Tibial artery (tissue), 4 donors: ENCODE results near the gene TIGAR.

Experiments
- DNase-seq, 2 donors: peaks; one replicate each; pipeline ENCODE4 v3.0.0-alpha.2; 2019
- H3K27ac ChIP-seq, 2 donors: fragments of 200-600 bp; sonication (generic) in 1 of 2; 1 replicate in 1 of 2; 2 replicates in 1 of 2; pipeline ENCODE4 v1.5.1; 2018 to 2019; ENCODE audit warnings: mild to moderate bottlenecking in 1 of 2
- H3K27me3 ChIP-seq, 2 donors: fragments of 200-600 bp; sonication (generic) in 1 of 2; one replicate each; pipeline versions ENCODE4 v1.5.1 to v1.6.0; 2016 to 2019
- H3K36me3 ChIP-seq, 3 donors: fragments of 200-600 bp; sonication (generic) in 2 of 3; one replicate each; pipeline ENCODE4 v1.5.1; 2016 to 2019; ENCODE audit warnings: mild to moderate bottlenecking in 2 of 3
- H3K4me1 ChIP-seq, 4 donors: fragments of 200-600 bp; sonication (generic) in 2 of 4; 1 replicate in 3 of 4; 2 replicates in 1 of 4; pipeline ENCODE4 v1.5.1; 2016 to 2019
- H3K4me3 ChIP-seq, 2 donors: fragments of 200-600 bp; sonication (generic) in 1 of 2; 1 replicate in 1 of 2; 2 replicates in 1 of 2; pipeline ENCODE4 v1.5.1; 2018 to 2019; ENCODE audit warnings: mild to moderate bottlenecking in 2 of 2
- H3K9me3 ChIP-seq, 3 donors: fragments of 200-600 bp; sonication (generic) in 1 of 3; one replicate each; pipeline ENCODE4 v1.5.1; 2016 to 2019
- intact Hi-C: fragments of 100-400 bp; cut with DNase I; formaldehyde crosslinking; loops from one replicate; pipeline ENCODE4 v1.15.0; 2023; ENCODE audit warnings: low total_unique reads
- TF ChIP-seq, protein P1 (sequence below), 2 experiments: fragments of 200-600 bp in 1 of 2; fragments of 450-650 bp in 1 of 2; IDR thresholded peaks; one replicate each; pipeline ENCODE4 v1.5.1; 2017 to 2019; ENCODE audit warnings: antibody characterized with exemption in 2 of 2, mild to moderate bottlenecking in 1 of 2, moderate library complexity in 1 of 2

TIGAR gene

DNA sequence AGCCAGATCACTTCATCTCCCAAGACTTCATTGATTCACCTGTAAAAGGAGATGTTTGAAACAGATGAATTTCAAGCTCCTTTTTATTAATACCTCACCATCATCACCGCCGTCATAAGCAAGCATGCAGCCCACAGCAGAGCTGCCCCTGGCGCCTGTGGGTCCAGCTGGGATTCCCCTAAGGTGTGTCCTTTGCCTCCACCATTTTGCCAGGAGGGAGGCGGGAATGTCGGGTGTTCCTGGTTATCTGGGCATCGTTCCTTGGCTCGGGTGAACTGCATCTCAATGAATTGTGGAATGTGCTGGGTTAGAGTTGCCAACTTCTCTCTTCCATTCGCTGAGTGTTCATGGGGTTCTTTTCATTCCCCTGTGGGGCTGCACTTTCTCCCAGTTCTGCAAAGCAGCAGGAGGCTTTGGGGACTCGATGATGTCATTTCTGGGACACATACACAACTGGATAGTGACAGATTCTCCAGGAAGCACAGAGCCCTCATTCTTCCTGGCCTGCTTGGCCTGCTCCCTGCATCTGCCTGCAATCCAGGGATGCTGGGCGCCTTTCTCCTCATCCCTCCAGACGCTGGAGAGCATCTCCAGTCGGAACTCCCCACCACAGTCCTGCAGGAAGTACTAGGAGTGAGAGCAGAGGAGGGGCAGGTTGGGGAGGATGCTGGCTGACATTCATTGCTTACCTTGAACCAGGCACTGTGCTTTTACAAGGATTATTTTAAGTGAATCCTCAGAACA, 37.3 kb upstream of the TIGAR start:
- Histone ChIP-seq H3K9me3 (no peaks in the 10 kb centered on the region), H3K27ac (no peak overlapping the region), H3K36me3 (peaks cover 43 to 84% (median 75%) of the 10 kb centered on the region in 3 donors), H3K4me3 (no peak overlapping the region), H3K4me1 (peaks cover 0 to 60% (median 24%) of the 10 kb centered on the region in 4 donors), H3K27me3 (no peaks in the 10 kb centered on the region)
- intact Hi-C loops = loop anchor here (5.0 kb wide), 1 partner anchor 281 kb away; no protein-coding TSS in a partner anchor
- no peak for DNase-seq
- TF ChIP-seq, protein P1, sequence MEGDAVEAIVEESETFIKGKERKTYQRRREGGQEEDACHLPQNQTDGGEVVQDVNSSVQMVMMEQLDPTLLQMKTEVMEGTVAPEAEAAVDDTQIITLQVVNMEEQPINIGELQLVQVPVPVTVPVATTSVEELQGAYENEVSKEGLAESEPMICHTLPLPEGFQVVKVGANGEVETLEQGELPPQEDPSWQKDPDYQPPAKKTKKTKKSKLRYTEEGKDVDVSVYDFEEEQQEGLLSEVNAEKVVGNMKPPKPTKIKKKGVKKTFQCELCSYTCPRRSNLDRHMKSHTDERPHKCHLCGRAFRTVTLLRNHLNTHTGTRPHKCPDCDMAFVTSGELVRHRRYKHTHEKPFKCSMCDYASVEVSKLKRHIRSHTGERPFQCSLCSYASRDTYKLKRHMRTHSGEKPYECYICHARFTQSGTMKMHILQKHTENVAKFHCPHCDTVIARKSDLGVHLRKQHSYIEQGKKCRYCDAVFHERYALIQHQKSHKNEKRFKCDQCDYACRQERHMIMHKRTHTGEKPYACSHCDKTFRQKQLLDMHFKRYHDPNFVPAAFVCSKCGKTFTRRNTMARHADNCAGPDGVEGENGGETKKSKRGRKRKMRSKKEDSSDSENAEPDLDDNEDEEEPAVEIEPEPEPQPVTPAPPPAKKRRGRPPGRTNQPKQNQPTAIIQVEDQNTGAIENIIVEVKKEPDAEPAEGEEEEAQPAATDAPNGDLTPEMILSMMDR (IDR thresholded peaks at IDR 0.05) = no peak

DNA sequence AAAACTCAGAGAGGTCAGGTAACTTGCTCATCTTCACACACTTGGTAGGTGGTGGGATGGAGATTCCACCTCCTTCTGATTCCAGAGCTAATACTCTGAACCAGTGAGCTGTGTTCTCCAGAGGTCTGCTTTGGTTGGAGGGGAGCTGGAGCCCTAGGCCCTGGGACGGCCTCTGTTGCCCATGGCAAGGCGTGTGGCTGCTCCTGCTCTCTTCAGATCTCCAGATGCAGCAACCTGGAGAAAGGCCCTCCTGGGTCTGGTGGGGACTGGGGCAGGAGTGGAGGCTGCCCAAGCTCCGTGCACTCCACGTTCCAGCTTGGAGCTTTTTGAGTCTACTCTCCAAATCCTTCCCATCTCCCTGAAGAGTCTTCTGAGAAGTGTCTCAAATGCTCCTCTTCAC, 36.7 kb upstream of the TIGAR start:
- no peak for DNase-seq
- TF ChIP-seq, protein P1 (IDR thresholded peaks at IDR 0.05) = no peak
- Histone ChIP-seq H3K9me3 (no peaks in the 10 kb centered on the region), H3K27ac (no peak overlapping the region), H3K4me3 (no peak overlapping the region), H3K36me3 (peaks cover 43 to 84% (median 78%) of the 10 kb centered on the region in 3 donors), H3K4me1 (peaks cover 0 to 55% (median 23%) of the 10 kb centered on the region in 4 donors), H3K27me3 (no peaks in the 10 kb centered on the region)
- intact Hi-C loops = loop anchor here (5.0 kb wide), 1 partner anchor 282 kb away; no protein-coding TSS in a partner anchor

DNA sequence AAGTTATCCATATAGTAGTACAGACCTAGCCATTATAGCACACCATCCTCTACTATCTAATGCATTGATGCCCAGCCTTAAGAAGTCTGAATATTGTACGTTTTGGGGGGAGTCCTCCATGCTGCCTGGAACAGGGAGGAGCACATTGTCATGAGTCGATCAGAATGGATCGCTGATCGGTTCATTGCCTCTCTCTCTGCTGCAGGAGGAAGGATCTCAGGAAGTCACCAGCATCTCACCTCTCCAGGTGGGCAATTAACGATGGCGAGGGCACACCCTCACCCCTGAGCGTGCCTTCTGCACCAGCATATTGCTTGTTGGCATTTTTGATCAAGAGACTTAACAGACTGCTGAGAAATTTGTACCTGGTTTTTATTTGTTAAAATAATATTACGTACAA, 35.9 kb upstream of the TIGAR start:
- intact Hi-C loops = no loop called here
- H3K4me3 ChIP-seq = no peak overlapping the region
- DNase-seq = no peak
- H3K4me1 ChIP-seq = peaks cover 0 to 47% (median 23%) of the 10 kb centered on the region in 4 donors
- H3K27me3 ChIP-seq = no peaks in the 10 kb centered on the region
- H3K36me3 ChIP-seq = peaks cover 45 to 85% (median 84%) of the 10 kb centered on the region in 3 donors
- TF ChIP-seq, protein P1 (IDR thresholded peaks at IDR 0.05) = no peak
- no peaks in the 10 kb centered on the region for H3K9me3 ChIP-seq
- no peak overlapping the region for H3K27ac ChIP-seq

DNA sequence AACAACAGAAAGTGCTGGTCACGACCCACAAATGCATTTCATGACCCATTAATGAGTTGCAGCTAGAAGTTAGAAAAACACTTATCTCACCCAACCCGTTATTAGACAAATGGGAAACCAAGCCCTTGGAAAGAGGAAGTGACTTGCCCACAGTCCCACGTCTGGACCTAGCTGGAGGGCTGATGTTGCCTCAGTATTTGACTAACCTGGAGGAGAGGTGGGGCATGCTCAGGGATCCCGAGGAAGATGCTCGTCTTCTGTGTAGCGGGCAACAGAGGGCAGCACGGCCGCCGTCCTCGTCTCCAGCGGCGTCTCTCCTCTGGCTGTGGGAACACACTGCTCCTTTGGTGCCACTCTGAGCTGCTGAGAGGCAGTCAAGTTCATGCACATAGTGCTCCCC, 34.8 kb upstream of the TIGAR start:
- H3K36me3 ChIP-seq = peaks cover 51 to 93% (median 85%) of the 10 kb centered on the region in 3 donors
- H3K27ac ChIP-seq = no peak overlapping the region
- no peaks in the 10 kb centered on the region for H3K9me3 ChIP-seq
- no peak for DNase-seq
- intact Hi-C loops = no loop called here
- no peak overlapping the region for H3K4me3 ChIP-seq
- TF ChIP-seq, protein P1 (IDR thresholded peaks at IDR 0.05) = no peak
- H3K27me3 ChIP-seq = no peaks in the 10 kb centered on the region
- H3K4me1 ChIP-seq = peaks cover 0 to 36% (median 15%) of the 10 kb centered on the region in 4 donors

DNA sequence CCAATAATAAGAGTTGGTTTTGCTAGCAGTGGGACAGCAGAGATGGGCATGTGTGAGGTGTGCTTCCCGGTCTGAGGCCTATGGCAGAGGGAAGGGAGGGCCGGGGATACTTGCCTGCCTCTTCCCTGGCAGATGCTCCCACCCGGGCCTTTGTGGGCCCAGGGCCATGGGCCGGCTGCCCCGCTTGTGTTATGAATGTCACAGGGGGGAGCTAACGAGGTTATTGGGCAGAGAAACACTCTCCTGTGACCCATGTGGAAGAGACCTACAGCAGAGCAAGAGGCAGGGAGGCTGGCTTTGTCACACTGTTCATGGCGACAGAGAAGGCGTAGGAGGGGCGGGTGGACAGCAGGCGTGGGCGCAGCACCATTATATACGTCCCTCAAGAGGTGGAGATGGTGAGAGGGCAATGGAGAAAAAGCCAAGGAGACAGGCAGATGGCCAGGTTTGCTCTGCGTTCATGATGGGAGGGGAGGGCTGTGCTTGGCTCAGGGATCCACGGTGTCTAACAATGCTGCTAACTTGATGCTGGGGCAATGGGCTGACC, 34.2 kb upstream of the TIGAR start:
- intact Hi-C loops = no loop called here
- DNase-seq = no peak
- H3K36me3 ChIP-seq = peaks cover 51 to 90% (median 82%) of the 10 kb centered on the region in 3 donors
- H3K27ac ChIP-seq = no peak overlapping the region
- H3K9me3 ChIP-seq = no peaks in the 10 kb centered on the region
- H3K27me3 ChIP-seq = no peaks in the 10 kb centered on the region
- peaks cover 0 to 34% (median 12%) of the 10 kb centered on the region in 4 donors for H3K4me1 ChIP-seq
- TF ChIP-seq, protein P1 (IDR thresholded peaks at IDR 0.05) = no peak
- no peak overlapping the region for H3K4me3 ChIP-seq
